ENCODE results near the gene NAALAD2.
A peak's percentile ranks its signal among the peaks of the same experiment; 100 is the strongest.
"Not testable (repeated sequence)": the region's sequence is repeated elsewhere in the genome, so short reads cannot be mapped to it uniquely, and the experiment has no call there.

The NAALAD2 gene

GRCh38 chr11:90192869-90193582, 58.6 kb downstream of the NAALAD2 start:
- DNase-seq, result no peak

- DNase-seq, result no peak
Measured at GRCh38 chr11:90197377-90197776, 62.9 kb downstream of the NAALAD2 start.

DNA sequence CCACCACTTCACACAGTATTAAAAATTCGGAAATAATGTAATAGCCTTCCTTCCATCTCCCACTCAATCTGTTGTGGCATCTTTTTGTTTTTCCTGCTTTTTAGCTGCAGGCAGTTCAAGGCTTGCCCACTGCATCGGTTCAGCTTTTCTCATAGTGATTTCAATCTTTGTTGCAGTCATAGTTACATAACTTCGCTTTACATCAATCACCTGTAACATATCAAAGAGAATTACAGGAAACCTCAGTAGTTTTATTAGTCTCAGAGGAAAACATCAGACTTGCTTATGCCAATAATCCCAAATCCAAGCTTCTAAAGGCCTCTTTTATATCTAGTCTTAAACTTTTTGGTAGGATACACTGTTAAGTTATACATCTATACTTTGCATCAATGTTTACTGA, 67.9 kb downstream of the NAALAD2 start:
- no peak for DNase-seq

- DNase-seq, result no peak
Measured at GRCh38 chr11:90204407-90204806, 69.9 kb downstream of the NAALAD2 start.

- peak in 1 of 2 experiments; percentile 1 for DNase-seq
Measured at GRCh38 chr11:90204832-90205646, 70.6 kb downstream of the NAALAD2 start.

GRCh38 chr11:90207992-90208391, 73.5 kb downstream of the NAALAD2 start:
- not testable (repeated sequence) for DNase-seq

- DNase-seq, result no peak
Measured at GRCh38 chr11:90208857-90209256, 74.4 kb downstream of the NAALAD2 start.

DNA sequence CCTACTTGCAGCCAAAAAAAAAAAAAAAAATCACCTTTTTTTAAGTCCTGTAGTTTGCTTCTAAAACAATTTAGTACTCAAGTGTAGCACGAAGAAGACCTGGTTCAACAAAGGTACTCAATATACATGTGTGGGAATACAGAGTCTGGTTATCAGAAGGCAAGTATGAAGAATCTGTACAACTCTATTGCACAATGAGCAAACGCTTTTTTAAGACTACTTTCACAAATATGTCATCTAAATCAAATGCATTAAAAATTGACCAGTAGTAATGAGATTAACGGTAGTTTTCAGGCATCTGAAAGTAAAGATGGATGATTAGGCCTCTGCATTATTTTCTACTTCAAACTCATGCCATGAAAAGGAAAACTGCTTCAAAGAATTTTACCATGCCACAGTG, 78.9 kb downstream of the NAALAD2 start:
- DNase-seq, result no peak

DNA sequence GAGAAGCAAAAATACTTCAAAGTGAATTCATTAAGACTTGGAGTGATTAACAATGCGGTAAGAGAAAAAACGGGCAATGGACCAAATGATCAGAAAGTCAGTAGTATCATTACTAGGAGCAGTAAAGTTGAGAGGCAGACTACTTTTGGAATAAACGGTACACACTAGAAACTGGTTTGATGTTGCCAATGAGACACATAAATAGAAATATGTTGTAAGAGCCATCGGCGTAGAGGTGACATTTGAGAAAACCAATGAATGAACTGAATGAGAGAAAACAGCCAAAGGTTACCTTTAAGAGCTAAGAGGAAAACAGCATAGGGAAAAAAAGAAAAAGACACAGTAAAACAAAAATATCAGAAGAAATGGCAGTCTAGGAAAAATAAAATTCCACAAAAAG, 82.1 kb downstream of the NAALAD2 start:
- no peak for DNase-seq

DNA sequence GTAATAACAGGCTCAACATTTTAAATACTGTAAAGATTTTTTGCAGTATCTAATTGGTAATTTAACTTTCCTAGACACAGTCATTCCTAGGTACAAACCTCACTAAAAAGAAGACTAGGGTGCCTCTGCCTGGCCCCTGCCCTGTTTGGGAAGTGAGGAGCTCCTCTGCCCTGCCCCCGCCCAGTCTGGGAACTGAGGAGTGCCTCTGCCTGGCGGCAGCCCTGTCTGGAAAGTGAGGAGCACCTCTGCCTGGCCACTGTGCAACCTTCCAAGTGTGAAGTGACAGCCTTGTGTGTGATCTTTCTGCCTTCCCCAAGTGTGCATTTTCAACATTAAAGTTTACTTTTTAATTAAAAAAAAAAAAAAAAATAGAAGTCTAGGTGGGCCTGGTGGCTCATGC, 84.1 kb downstream of the NAALAD2 start:
- DNase-seq, result no peak

GRCh38 chr11:90219438-90219837, 85.0 kb downstream of the NAALAD2 start:
- DNase-seq, result no peak

DNA sequence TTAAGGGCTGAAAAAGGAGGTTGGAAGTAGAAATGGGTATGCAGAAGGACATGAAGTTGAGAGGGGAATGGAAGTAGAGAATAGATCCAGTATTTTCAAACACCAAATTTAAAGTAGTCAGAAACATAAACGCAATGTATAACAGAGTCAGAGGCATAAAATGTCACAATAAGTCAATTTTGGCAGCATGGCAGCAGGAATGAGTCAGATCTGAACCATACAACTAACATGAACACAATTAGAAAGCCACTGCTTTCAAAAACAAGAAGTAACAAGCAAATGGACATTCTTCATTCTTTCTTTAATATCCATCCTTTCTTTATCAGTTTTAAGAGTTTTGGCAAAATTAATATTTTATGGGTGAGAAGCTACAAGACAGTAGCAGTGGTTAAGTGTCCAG, 85.9 kb downstream of the NAALAD2 start:
- DNase-seq, result no peak

DNA sequence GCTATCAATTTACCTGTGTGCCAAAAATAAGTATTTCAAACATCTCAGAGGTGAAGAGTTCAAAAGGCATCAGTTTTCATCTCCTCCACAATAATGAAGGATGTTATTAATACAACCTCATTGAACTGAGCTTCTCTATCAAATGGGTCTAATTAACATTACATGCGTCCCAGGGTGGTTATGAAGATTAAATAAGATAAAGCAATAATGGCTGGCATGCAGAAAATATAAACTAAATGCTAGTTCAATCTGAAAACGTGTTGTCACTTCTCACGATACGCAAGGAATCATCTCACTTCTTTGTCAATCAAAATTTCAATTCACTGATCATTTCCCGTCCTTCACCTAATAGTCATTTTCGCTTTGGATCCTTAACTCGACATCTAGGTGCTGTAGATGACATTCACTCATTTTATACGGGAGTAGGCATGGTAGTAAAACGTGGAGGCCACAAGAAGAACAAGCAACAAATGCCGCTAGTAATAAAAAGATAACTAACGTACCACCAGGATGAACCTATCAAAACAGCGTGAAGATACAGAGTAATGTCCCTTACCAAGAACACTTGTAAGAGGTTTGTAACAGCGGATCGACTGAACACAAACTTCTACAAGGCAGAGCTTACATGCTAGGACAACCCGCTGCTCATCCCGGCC, 87.5 kb downstream of the NAALAD2 start:
- DNase-seq, result no peak

DNA sequence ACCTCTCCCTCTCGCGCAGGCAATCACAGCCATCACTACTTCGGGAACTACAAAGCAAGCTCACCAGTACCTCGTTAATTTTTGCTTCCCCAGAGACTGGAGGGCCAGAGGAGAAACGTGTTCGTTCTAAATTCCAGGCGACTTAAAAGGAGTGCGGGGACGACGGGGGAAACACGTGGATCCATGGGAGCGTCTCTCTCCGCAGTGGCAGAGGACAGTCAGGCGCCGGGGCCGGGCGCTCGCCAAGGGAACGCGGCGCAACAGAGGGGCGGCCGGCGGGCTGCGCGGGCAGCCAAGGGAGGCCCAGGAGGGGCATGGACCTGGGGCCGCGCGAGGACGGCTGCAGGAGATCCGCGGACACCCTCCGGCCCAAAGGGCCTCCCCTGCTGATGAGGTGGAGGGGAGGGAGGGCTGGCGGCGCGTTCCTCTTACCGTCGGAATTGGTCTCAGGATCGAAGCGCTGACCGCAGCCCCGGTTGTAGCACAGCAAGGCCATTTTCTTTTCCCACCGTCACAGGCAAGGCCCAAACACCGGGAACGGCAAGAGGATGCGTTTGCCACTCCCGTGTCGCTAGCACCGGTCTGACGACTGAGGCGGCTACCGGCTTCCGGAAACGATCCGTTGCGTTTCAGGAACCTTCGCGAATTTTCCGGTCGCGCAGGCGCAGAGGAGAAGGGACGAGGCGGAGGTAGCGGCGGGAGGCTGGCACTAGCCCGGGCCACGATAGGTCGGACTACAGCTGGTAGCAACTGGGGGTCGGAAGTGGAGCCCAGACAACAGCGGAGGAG, 88.2 kb downstream of the NAALAD2 start, which contains the start of gene CHORDC1:
CHORDC1 (minus strand) TSS at position 591 of the 789 bp plus-strand sequence; CDS start at position 496, 95 bp downstream.
- DNase-seq, result peak; percentile 73 to 77

GRCh38 chr11:90223248-90223585, 88.8 kb downstream of the NAALAD2 start:
- no peak for DNase-seq

GRCh38 chr11:90228056-90228455, 93.6 kb downstream of the NAALAD2 start:
- DNase-seq, result no peak

DNA sequence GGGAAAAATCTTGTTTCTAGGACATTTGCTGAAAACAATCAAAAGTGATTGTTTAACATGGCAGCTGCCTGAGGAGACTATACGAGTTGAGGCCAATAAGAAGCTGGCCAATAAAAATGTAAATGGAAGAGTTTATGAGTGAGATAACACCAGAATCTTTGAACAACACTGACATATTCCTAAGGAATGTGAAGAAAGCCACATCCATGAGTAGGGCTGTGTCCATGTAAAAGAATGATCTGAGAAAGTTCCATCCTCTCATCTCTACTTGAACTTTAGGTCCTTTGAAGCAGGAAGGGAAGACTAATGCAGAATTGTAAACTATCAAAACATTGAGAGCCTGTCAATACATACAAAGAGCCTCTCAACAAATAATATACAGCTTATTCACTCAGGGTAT, 95.3 kb downstream of the NAALAD2 start:
- DNase-seq, result no peak

GRCh38 chr11:90234977-90235376, 100.5 kb downstream of the NAALAD2 start:
- DNase-seq, result no peak

- DNase-seq, result no peak
Measured at GRCh38 chr11:90235526-90235925, 101.1 kb downstream of the NAALAD2 start.

DNA sequence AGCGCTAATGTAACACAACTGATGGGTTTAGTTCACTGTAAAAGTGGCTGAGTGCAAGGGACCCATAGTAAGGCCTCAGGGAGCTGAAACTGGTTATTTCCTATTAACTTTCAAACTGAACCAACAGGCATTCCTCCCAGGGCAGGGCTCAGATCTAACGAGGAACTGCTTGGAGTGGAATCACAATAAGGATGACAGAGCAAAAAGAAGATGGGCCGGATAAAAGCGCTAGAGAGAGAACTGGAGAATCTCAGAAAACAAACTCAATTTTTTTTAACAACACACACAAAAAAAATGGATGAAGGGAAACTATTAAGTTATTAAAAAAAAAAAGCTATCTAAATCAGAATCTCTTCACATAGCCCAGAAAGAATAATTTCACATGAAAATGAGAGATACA, 102.5 kb downstream of the NAALAD2 start:
- DNase-seq, result no peak

DNA sequence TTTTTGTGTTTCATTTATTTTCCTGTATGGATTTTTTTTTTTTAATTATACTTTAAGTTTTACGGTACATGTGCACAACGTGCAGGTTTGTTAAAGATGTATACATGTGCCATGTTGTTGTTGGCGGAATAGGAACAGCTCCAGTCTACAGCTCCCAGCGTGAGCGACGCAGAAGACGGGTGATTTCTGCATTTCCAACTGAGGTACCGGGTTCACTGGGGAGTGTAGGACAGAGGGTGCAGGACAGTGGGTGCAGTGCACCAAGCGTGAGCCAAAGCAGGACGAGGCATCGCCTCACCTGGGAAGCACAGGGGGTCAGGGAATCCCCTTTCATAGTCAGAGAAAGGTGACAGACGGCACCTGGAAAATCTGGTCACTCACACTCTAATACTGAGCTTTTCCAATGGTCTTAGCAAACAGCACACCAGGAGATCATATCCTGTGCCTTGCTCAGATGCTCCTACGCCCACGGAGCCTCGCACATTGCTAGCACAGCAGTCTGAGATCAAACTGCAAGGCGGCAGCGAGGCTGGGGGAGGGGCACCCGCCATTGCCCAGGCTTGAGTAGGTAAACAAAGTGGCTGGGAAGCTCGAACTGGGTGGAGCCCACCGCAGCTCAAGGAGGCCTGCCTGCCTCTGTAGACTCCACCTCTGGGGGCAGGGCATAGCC, 105.6 kb downstream of the NAALAD2 start:
- DNase-seq, result peak in 1 of 2 experiments; percentile 2

- DNase-seq, result no peak
Measured at GRCh38 chr11:90241414-90241813, 107.0 kb downstream of the NAALAD2 start.

All from NCI-H187 (cell line).